Stimulated activated naive CD8-positive, alpha-beta T cell treated with anti-CD3 and anti-CD28 coated beads, Interleukin-15, Interleukin-2, amounts not matched to agents 100 U/mL and 50 U/mL, for 24 hours (primary cell): ENCODE data around the gene NELL1.

Source experiments
- ATAC-seq: fragments of 150-1000 bp; cut with Tn5 transposase; one replicate; pipeline ENCODE4 v1.10.0; 2021
- DNase-seq: peaks from one replicate; pipeline ENCODE4 v3.0.0; 2021

Gene NELL1

GRCh38 chr11:21421711-21422329 lies 752.4 kb downstream of the NELL1 start:
- ATAC-seq: no peak
- no peak for DNase-seq

GRCh38 chr11:21426931-21427330 lies 757.5 kb downstream of the NELL1 start:
- ATAC-seq (no peak), DNase-seq (no peak)

GRCh38 chr11:21427726-21428125 lies 758.3 kb downstream of the NELL1 start:
- ATAC-seq: no peak
- no peak for DNase-seq

- no peak for ATAC-seq
- DNase-seq: no peak
Observed at GRCh38 chr11:21428796-21429195, 759.4 kb downstream of the NELL1 start.

GRCh38 chr11:21429401-21429800 lies 760.0 kb downstream of the NELL1 start:
- ATAC-seq (no peak), DNase-seq (no peak)

- no peak for DNase-seq
Observed at GRCh38 chr11:21430537-21430936, 761.2 kb downstream of the NELL1 start.

GRCh38 chr11:21446939-21447590 lies 777.7 kb downstream of the NELL1 start:
- DNase-seq (no peak), ATAC-seq (no peak)

More at GRCh38 chr11:21430537-21430936, 761.2 kb downstream of the NELL1 start:
- no peak for ATAC-seq

- no peak for DNase-seq
- no peak for ATAC-seq
Observed at GRCh38 chr11:21447871-21448270, 778.5 kb downstream of the NELL1 start.

GRCh38 chr11:21456186-21456585 lies 786.8 kb downstream of the NELL1 start:
- ATAC-seq (no peak), DNase-seq (no peak)

- no peak for ATAC-seq
- DNase-seq: no peak
Observed at GRCh38 chr11:21460082-21460481, 790.7 kb downstream of the NELL1 start.

- ATAC-seq: no peak
- DNase-seq: no peak
Observed at GRCh38 chr11:21461701-21462100, 792.3 kb downstream of the NELL1 start.

GRCh38 chr11:21464601-21465193 lies 795.3 kb downstream of the NELL1 start:
- no peak for ATAC-seq
- no peak for DNase-seq

GRCh38 chr11:21465203-21465602 lies 795.8 kb downstream of the NELL1 start:
- no peak for DNase-seq
- ATAC-seq: no peak

GRCh38 chr11:21465920-21466319 lies 796.5 kb downstream of the NELL1 start:
- DNase-seq (no peak), ATAC-seq (no peak)

- DNase-seq: no peak
Observed at GRCh38 chr11:21470521-21470920, 801.1 kb downstream of the NELL1 start.

GRCh38 chr11:21472261-21472660 lies 802.9 kb downstream of the NELL1 start:
- no peak for ATAC-seq
- no peak for DNase-seq

More at GRCh38 chr11:21470521-21470920, 801.1 kb downstream of the NELL1 start:
- ATAC-seq: no peak

GRCh38 chr11:21474529-21474928 lies 805.1 kb downstream of the NELL1 start:
- no peak for ATAC-seq
- DNase-seq: no peak

- DNase-seq: no peak
- ATAC-seq: no peak
Observed at GRCh38 chr11:21475276-21475675, 805.9 kb downstream of the NELL1 start.

GRCh38 chr11:21476588-21476987 lies 807.2 kb downstream of the NELL1 start:
- DNase-seq (no peak), ATAC-seq (no peak)

- DNase-seq: no peak
- no peak for ATAC-seq
Observed at GRCh38 chr11:21480240-21480639, 810.9 kb downstream of the NELL1 start.

GRCh38 chr11:21481255-21481654 lies 811.9 kb downstream of the NELL1 start:
- ATAC-seq (no peak), DNase-seq (no peak)

- no peak for ATAC-seq
Observed at GRCh38 chr11:21484039-21484438, 814.7 kb downstream of the NELL1 start.

GRCh38 chr11:21485006-21485405 lies 815.6 kb downstream of the NELL1 start:
- ATAC-seq: no peak
- DNase-seq: no peak

More at GRCh38 chr11:21484039-21484438, 814.7 kb downstream of the NELL1 start:
- DNase-seq: no peak

- DNase-seq (no peak), ATAC-seq (no peak)
Observed at GRCh38 chr11:21485426-21485825, 816.0 kb downstream of the NELL1 start.
